ENCODE results near the gene NR1D2. TPM values are rescaled to one million over a fixed set of nuclear protein-coding genes. Genes with fewer than 3 reads are reported as not detected.
A peak's percentile ranks its signal among the peaks of the same experiment; 100 is the strongest.

NR1D2 gene
- total and polyA plus RNA-seq, 2 donors (not counting 1 experiment from before 2014, with no cell fraction given), result 9.9 to 58.2 TPM

- ATAC-seq (ENCODE audit: low read depth) (no peak), DNase-seq (no peak)
- ChIA-PET POLR2A (interaction anchor here (3.3 kb wide), 1 partner anchor 28 kb away, joined by 35 read pairs; the partner anchor contains the start of genes NKIRAS1 and RPL15), CTCF (no interaction called here)
- Histone ChIP-seq H3K4me3 (ENCODE audit: control extremely low read depth in 1 of 5, extremely low read depth in 1 of 5, insufficient read depth in 1 of 5, low read depth in 2 of 5, low read length in 4 of 5) (peak overlapping the region in 4 of 5 experiments; percentile 11 to 88 (median 74)), H3K36me3 (replicated peaks in 1 of 2; ENCODE audit: control extremely low read depth in 1 of 2, control insufficient read depth in 1 of 2, extremely low read depth in 1 of 2, insufficient read depth in 2 of 2, low read length in 1 of 2) (no peaks in the 10 kb centered on the region), H3K27me3 (replicated peaks in 1 of 4; ENCODE audit: control extremely low read depth in 1 of 4, control insufficient read depth in 3 of 4, insufficient read depth in 4 of 4, low read length in 3 of 4) (no peaks in the 10 kb centered on the region), H3K9ac (ENCODE audit: low read length) (peak overlapping the region; percentile 73), H3K79me2 (ENCODE audit: control insufficient read depth, insufficient read depth, low read length) (peaks cover 42% of the 10 kb centered on the region), H3K27ac (ENCODE audit: low read length in 2 of 2) (peak overlapping the region; percentile 69 to 83), H2AFZ (ENCODE audit: insufficient read depth, low read depth, low read length, poor library complexity, severe bottlenecking) (no peak overlapping the region), H3K4me2 (replicated peaks; ENCODE audit: low read depth, low read length, poor library complexity, severe bottlenecking) (peak overlapping the region; percentile 97), H3K9me3 (ENCODE audit: control extremely low read depth in 1 of 3, control insufficient read depth in 2 of 3, insufficient read depth in 1 of 3, low read length in 2 of 3) (no peaks in the 10 kb centered on the region), H3K4me1 (ENCODE audit: control insufficient read depth in 2 of 2, insufficient read depth in 2 of 2, low read length in 2 of 2) (peaks cover 27 to 30% of the 10 kb centered on the region in 2 donors), H4K20me1 (ENCODE audit: control insufficient read depth, insufficient read depth, low read length, poor library complexity, severe bottlenecking) (peaks cover 40% of the 10 kb centered on the region)
- intact Hi-C loops (cut with micrococcal nuclease), result loop anchor here (1.0 to 5.0 kb wide), 5 partner anchors 28 to 1722 kb away; partner anchors contain the start of genes RPL15 and UBE2E1
- peak overlapping the region; percentile 67 for H3K4me3 Mint-ChIP-seq
- H3K27ac Mint-ChIP-seq, result peak overlapping the region; percentile 89
- no peak for TF ChIP-seq CTCF (IDR thresholded peaks at IDR 0.05)
- TF ChIP-seq EZH2 (IDR thresholded peaks at IDR 0.05; ENCODE audit: borderline replicate concordance, insufficient read depth, low read depth, low read length, poor library complexity, severe bottlenecking), result no peak
- H3K27me3 Mint-ChIP-seq, result no peaks in the 10 kb centered on the region
- no peaks in the 10 kb centered on the region for H3K9me3 Mint-ChIP-seq (ENCODE audit: insufficient read depth)
- under 1% methylated on average over 39 of the region's 39 CpGs for WGBS (ENCODE audit: insufficient coverage)
- H3K4me1 Mint-ChIP-seq, result peaks cover 45% of the 10 kb centered on the region
Measured at GRCh38 chr3:23945663-23945912, 502 bp downstream of the NR1D2 start.

- TF ChIP-seq CTCF (IDR thresholded peaks at IDR 0.05) (no peak), EZH2 (IDR thresholded peaks at IDR 0.05; ENCODE audit: borderline replicate concordance, insufficient read depth, low read depth, low read length, poor library complexity, severe bottlenecking) (no peak)
- intact Hi-C loops (cut with micrococcal nuclease), result loop anchor here (1.0 to 5.0 kb wide), 6 partner anchors 29 to 1721 kb away; partner anchors contain the start of genes RPL15, UBE2E1 and UBE2E2
- no peaks in the 10 kb centered on the region for H3K9me3 Mint-ChIP-seq (ENCODE audit: insufficient read depth)
Measured at GRCh38 chr3:23945913-23946687, 1.0 kb downstream of the NR1D2 start.

More at GRCh38 chr3:23945913-23946687, 1.0 kb downstream of the NR1D2 start:
- Mint-ChIP-seq H3K4me1 (peaks cover 48% of the 10 kb centered on the region), H3K27me3 (no peaks in the 10 kb centered on the region), H3K27ac (peak overlapping the region; percentile 92), H3K4me3 (peak overlapping the region; percentile 93)
- WGBS (ENCODE audit: insufficient coverage), result under 1% methylated on average over 86 of the region's 87 CpGs
- H3K36me3 ChIP-seq (replicated peaks in 1 of 2; ENCODE audit: control extremely low read depth in 1 of 2, control insufficient read depth in 1 of 2, extremely low read depth in 1 of 2, insufficient read depth in 2 of 2, low read length in 1 of 2), result no peaks in the 10 kb centered on the region
- peak; percentile 99 for DNase-seq
- peaks cover 45% of the 10 kb centered on the region for H4K20me1 ChIP-seq (ENCODE audit: control insufficient read depth, insufficient read depth, low read length, poor library complexity, severe bottlenecking)
- H3K4me1 ChIP-seq (ENCODE audit: control insufficient read depth in 2 of 2, insufficient read depth in 2 of 2, low read length in 2 of 2), result peaks cover 29 to 33% of the 10 kb centered on the region in 2 donors
- H3K9me3 ChIP-seq (ENCODE audit: control extremely low read depth in 1 of 3, control insufficient read depth in 2 of 3, insufficient read depth in 1 of 3, low read length in 2 of 3), result no peaks in the 10 kb centered on the region
- peak overlapping the region; percentile 97 for H3K4me2 ChIP-seq (replicated peaks; ENCODE audit: low read depth, low read length, poor library complexity, severe bottlenecking)
- ChIA-PET POLR2A (interaction anchor here (3.3 kb wide), 1 partner anchor 29 kb away, joined by 35 read pairs; the partner anchor contains the start of genes NKIRAS1 and RPL15), CTCF (interaction anchor here (0.9 to 1.8 kb wide), 2 partner anchors 29 to 31 kb away, joined by 3 to 6 read pairs; partner anchors contain the start of genes NKIRAS1 and RPL15)
- H2AFZ ChIP-seq (ENCODE audit: insufficient read depth, low read depth, low read length, poor library complexity, severe bottlenecking), result peak overlapping the region; percentile 46
- no peaks in the 10 kb centered on the region for H3K27me3 ChIP-seq (replicated peaks in 1 of 4; ENCODE audit: control extremely low read depth in 1 of 4, control insufficient read depth in 3 of 4, insufficient read depth in 4 of 4, low read length in 3 of 4)
- H3K4me3 ChIP-seq (ENCODE audit: control extremely low read depth in 1 of 5, extremely low read depth in 1 of 5, insufficient read depth in 1 of 5, low read depth in 2 of 5, low read length in 4 of 5), result peak overlapping the region; percentile 49 to 88 (median 84)
- peak overlapping the region; percentile 83 for H3K27ac ChIP-seq (ENCODE audit: low read length in 2 of 2)
- peak overlapping the region; percentile 73 for H3K9ac ChIP-seq (ENCODE audit: low read length)
- ATAC-seq (ENCODE audit: low read depth), result peak; percentile 77
- peaks cover 47% of the 10 kb centered on the region for H3K79me2 ChIP-seq (ENCODE audit: control insufficient read depth, insufficient read depth, low read length)
